WTC11 (cell line): ENCODE results near the gene ABTB2. TPM values are rescaled to one million over a fixed set of nuclear protein-coding genes. Genes with fewer than 3 reads are reported as not detected.

Experiments
- ATAC-seq: fragments of 200-7000 bp; cut with Tn5 transposase; 2 replicates; pipeline ENCODE4 v1.10.0; 2021; ENCODE audit warnings: mild to moderate bottlenecking, moderate library complexity
- CTCF ChIA-PET: fragments of 300-600 bp; sonication (Branson Sonifier 250); formaldehyde crosslinking; loops from one replicate; lab custom pipeline; 2021; ENCODE audit warnings: antibody characterized with exemption; lab: Charles Lee
- POLR2A ChIA-PET: fragments of 350-600 bp; sonication (Branson Sonifier 250); formaldehyde crosslinking; loops from one replicate; lab custom pipeline; 2021; ENCODE audit warnings: antibody characterized with exemption; lab: Charles Lee
- DNase-seq: peaks from one replicate; pipeline ENCODE4 v3.0.0; 2021; ENCODE audit warnings: low spot score
- H3K27ac Mint-ChIP-seq: 2 replicates; pipeline ENCODE4 v1.8.0; 2021; ENCODE audit warnings: mixed read lengths
- H3K27me3 Mint-ChIP-seq: 2 replicates; pipeline ENCODE4 v1.8.0; 2021; ENCODE audit warnings: low read depth, mild to moderate bottlenecking, moderate library complexity, mixed read lengths
- H3K36me3 Mint-ChIP-seq: 2 replicates; pipeline ENCODE4 v1.8.0; 2021; ENCODE audit warnings: mixed read lengths
- H3K4me1 Mint-ChIP-seq: 2 replicates; pipeline ENCODE4 v1.8.0; 2022; ENCODE audit warnings: mixed read lengths
- H3K4me3 Mint-ChIP-seq: 2 replicates; pipeline ENCODE4 v1.8.0; 2021; ENCODE audit warnings: mild to moderate bottlenecking, moderate library complexity, mixed read lengths
- H3K9me3 Mint-ChIP-seq: 2 replicates; pipeline ENCODE4 v1.8.0; 2021; ENCODE audit warnings: mixed read lengths
- AR ChIP-seq: fragments of 250-450 bp; sonication (Bioruptor Pico); IDR thresholded peaks from 2 replicates; pipeline ENCODE4 v1.9.0; 2021; ENCODE audit warnings: mild to moderate bottlenecking
- CTCF ChIP-seq: fragments of 200-600 bp; IDR thresholded peaks from 2 replicates; pipeline ENCODE4 v1.8.0; 2022; ENCODE audit warnings: antibody characterized with exemption
- E2F1 ChIP-seq: sonication (generic); formaldehyde crosslinking; IDR thresholded peaks from 2 replicates; pipeline ENCODE4 v1.8.0; 2022; ENCODE audit warnings: mild to moderate bottlenecking, missing genetic modification reagents
- E2F4 ChIP-seq: sonication (generic); formaldehyde crosslinking; IDR thresholded peaks from 2 replicates; pipeline ENCODE4 v1.8.1; 2022; ENCODE audit warnings: low read depth, mild to moderate bottlenecking, moderate library complexity, missing genetic modification reagents, borderline replicate concordance
- ELF4 ChIP-seq: sonication (generic); formaldehyde crosslinking; IDR thresholded peaks from 2 replicates; pipeline ENCODE4 v1.8.1; 2022; ENCODE audit warnings: low read depth, mild to moderate bottlenecking, moderate library complexity, missing genetic modification reagents
- EMX1 ChIP-seq: fragments of 250-450 bp; sonication (Bioruptor Pico); IDR thresholded peaks from 2 replicates; pipeline ENCODE4 v1.8.0; 2021; ENCODE audit warnings: mild to moderate bottlenecking
- ERG ChIP-seq: fragments of 250-450 bp; sonication (Bioruptor Pico); IDR thresholded peaks from 2 replicates; pipeline ENCODE4 v1.8.0; 2021; ENCODE audit warnings: mild to moderate bottlenecking
- HMGA2 ChIP-seq: fragments of 250-450 bp; sonication (Bioruptor Pico); IDR thresholded peaks from 2 replicates; pipeline ENCODE4 v1.4.0; 2021; ENCODE audit warnings: mild to moderate bottlenecking, moderate library complexity
- HMGXB4 ChIP-seq: sonication (generic); formaldehyde crosslinking; IDR thresholded peaks from 2 replicates; pipeline ENCODE4 v1.8.1; 2023; ENCODE audit warnings: mild to moderate bottlenecking, moderate library complexity, missing genetic modification reagents
- JUN ChIP-seq: sonication (generic); formaldehyde crosslinking; IDR thresholded peaks from 2 replicates; pipeline ENCODE4 v1.8.0; 2023; ENCODE audit warnings: mild to moderate bottlenecking, missing genetic modification reagents
- MYBL2 ChIP-seq: sonication (generic); formaldehyde crosslinking; IDR thresholded peaks from 2 replicates; pipeline ENCODE4 v1.8.1; 2023; ENCODE audit warnings: mild to moderate bottlenecking, moderate library complexity, missing genetic modification reagents
- NFE2L1 ChIP-seq: sonication (generic); formaldehyde crosslinking; IDR thresholded peaks from 2 replicates; pipeline ENCODE4 v1.8.1; 2023; ENCODE audit warnings: missing genetic modification reagents
- NR1H2 ChIP-seq: sonication (generic); formaldehyde crosslinking; IDR thresholded peaks from 2 replicates; pipeline ENCODE4 v1.9.0; 2021; ENCODE audit warnings: mild to moderate bottlenecking, moderate library complexity, missing genetic modification reagents
- OVOL2 ChIP-seq: fragments of 250-450 bp; sonication (Bioruptor Pico); IDR thresholded peaks from 2 replicates; pipeline ENCODE4 v1.9.0; 2021; ENCODE audit warnings: mild to moderate bottlenecking, borderline replicate concordance
- SMAD4 ChIP-seq: sonication (generic); formaldehyde crosslinking; IDR thresholded peaks from 2 replicates; pipeline ENCODE4 v1.8.0; 2022; ENCODE audit warnings: mild to moderate bottlenecking, missing genetic modification reagents
- SOX15 ChIP-seq: fragments of 250-450 bp; sonication (Bioruptor Pico); IDR thresholded peaks from 2 replicates; pipeline ENCODE4 v1.9.0; 2021; ENCODE audit warnings: mild to moderate bottlenecking
- USF1 ChIP-seq: sonication (generic); formaldehyde crosslinking; IDR thresholded peaks from 2 replicates; pipeline ENCODE4 v1.8.0; 2022; ENCODE audit warnings: mild to moderate bottlenecking, missing genetic modification reagents
- ZSCAN18 ChIP-seq: fragments of 250-450 bp; sonication (Bioruptor Pico); IDR thresholded peaks from 2 replicates; pipeline ENCODE4 v2.1.2; 2022; ENCODE audit warnings: mild to moderate bottlenecking, moderate library complexity
- total RNA-seq: library from RNA; stranded (reverse); gene quantifications from 3 replicates; pipeline ENCODE4 v1.2.3, GENCODE V29; 2021

The ABTB2 gene
- total RNA-seq, 1 experiment from 2014 or later = 12.8 TPM

GRCh38 chr11:34169686-34170085, 188.1 kb downstream of the ABTB2 start:
- POLR2A ChIA-PET = no interaction called here
- ATAC-seq = no peak
- no peaks in the 10 kb centered on the region for H3K9me3 Mint-ChIP-seq
- H3K36me3 Mint-ChIP-seq = no peaks in the 10 kb centered on the region
- H3K27me3 Mint-ChIP-seq = no peaks in the 10 kb centered on the region; the same call in 1 of the 2 replicates
- CTCF ChIA-PET = interaction anchor here (0.9 to 1.0 kb wide), 2 partner anchors 77 to 189 kb away, joined by 3 read pairs; partner anchors contain the start of gene ABTB2
- no peak overlapping the region for H3K27ac Mint-ChIP-seq
- H3K4me1 Mint-ChIP-seq = peaks cover 4% of the 10 kb centered on the region; the same call in 1 of the 2 replicates
- TF ChIP-seq USF1 (no peak), ZSCAN18 (no peak), E2F4 (no peak), EMX1 (CRISPR knock-in tag) (no peak), NR1H2 (CRISPR knock-in tag) (no peak), MYBL2 (CRISPR knock-in tag) (no peak), HMGXB4 (CRISPR knock-in tag) (no peak), CTCF (no peak), HMGA2 (CRISPR knock-in tag) (no peak), ERG (CRISPR knock-in tag) (no peak), ELF4 (CRISPR knock-in tag) (no peak), SOX15 (CRISPR knock-in tag) (no peak), NFE2L1 (CRISPR knock-in tag) (no peak), SMAD4 (CRISPR knock-in tag) (no peak), OVOL2 (CRISPR knock-in tag) (no peak), E2F1 (CRISPR knock-in tag) (no peak), AR (CRISPR knock-in tag) (no peak), JUN (CRISPR knock-in tag) (no peak)
- DNase-seq = no peak
- no peak overlapping the region for H3K4me3 Mint-ChIP-seq
